C4-2B (cell line): ENCODE data around the gene SPECC1L.

Experiments used
- H3K27ac ChIP-seq: fragments of 450-650 bp; 2 replicates; pipeline ENCODE4 v1.5.1; 2017
- ZFX ChIP-seq: fragments of 450-650 bp; IDR thresholded peaks from 2 replicates; pipeline ENCODE4 v1.6.1; 2017
- TF ChIP-seq, protein P1 (sequence below): fragments of 450-650 bp; conservative IDR thresholded peaks from 2 replicates; pipeline ENCODE4 v1.5.1; 2017; ENCODE audit warnings: mild to moderate bottlenecking

SPECC1L gene

DNA sequence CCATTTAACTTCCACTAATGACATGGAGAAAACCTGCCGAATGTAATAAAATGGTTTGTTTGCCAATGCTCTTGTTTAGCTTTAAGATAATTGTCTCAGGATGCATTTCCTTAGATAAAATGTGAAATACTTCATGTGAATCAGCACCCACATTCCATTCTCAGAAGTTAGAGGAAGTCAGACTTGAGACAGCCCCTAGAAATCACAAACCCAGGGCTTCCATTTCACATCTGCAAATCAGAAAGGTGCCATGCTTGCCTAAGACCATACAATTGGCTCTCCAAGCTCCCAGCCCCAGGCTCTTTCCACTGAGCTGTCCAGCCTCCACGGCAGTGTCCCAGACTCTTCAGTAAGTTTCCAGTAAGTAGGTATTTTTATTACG, 121.2 kb downstream of the SPECC1L start:
- TF ChIP-seq, protein P1, sequence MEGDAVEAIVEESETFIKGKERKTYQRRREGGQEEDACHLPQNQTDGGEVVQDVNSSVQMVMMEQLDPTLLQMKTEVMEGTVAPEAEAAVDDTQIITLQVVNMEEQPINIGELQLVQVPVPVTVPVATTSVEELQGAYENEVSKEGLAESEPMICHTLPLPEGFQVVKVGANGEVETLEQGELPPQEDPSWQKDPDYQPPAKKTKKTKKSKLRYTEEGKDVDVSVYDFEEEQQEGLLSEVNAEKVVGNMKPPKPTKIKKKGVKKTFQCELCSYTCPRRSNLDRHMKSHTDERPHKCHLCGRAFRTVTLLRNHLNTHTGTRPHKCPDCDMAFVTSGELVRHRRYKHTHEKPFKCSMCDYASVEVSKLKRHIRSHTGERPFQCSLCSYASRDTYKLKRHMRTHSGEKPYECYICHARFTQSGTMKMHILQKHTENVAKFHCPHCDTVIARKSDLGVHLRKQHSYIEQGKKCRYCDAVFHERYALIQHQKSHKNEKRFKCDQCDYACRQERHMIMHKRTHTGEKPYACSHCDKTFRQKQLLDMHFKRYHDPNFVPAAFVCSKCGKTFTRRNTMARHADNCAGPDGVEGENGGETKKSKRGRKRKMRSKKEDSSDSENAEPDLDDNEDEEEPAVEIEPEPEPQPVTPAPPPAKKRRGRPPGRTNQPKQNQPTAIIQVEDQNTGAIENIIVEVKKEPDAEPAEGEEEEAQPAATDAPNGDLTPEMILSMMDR = no peak
- TF ChIP-seq ZFX = no peak
- no peak overlapping the region for H3K27ac ChIP-seq

DNA sequence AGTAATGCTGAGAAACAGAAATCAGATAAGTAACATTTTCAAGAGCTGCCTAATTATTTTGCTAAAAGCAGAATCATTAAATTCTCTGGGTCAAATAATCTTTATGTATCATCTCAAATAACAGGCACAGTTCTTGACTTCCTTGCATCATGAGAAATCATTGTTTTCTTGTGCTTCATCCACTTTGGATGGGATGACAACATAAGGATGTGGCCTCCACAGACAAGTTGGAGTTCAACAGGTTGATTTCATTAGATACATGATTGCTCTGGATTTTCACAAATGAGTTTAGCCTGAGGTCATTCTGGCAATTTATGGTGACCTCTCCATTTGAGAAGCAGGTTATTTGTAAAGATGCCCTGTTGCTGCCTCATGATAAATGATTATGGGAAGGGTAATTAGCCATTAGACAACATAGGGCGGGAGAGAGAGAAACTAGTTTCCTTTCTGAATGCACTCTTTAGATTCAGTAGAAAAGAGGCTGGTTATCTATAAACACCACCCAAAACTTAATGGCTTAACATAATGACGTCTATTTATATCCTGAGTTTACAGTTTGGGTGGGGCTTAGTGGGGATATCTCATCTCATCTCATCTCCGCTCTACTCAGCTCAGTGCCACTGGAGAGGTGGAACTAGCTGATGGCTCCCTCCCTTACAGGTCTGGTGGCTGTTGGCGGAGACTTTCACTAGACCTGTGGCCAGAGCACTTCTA, 121.7 kb downstream of the SPECC1L start:
- no peak overlapping the region for H3K27ac ChIP-seq

DNA sequence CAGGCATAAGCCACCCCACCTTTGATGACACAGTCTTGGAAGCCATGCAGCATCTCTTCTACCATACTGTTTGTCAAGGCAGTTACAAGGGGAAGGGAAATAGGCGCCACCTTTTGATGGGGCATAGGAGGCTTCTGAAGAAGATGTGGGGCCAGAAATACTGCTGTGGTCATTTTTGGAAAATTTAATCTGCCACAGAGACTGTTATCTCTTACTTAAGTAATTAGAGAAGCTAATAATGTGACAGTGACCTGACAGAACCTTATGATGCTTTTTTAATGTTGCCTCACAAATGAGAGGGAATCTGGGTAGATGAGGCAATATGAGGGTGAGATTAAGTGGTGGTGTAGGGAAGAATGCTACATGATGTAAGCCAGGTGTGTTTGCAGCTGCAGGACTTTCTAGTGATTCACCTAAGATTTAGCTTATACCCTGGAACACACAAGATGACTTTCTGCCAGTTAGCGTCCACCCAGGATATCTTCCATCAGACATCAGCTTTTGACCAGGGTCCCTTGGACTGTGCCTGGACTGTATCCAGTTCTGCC, 122.5 kb downstream of the SPECC1L start:
- no peak for TF ChIP-seq ZFX
- TF ChIP-seq, protein P1 = no peak
- H3K27ac ChIP-seq = no peak overlapping the region

More for the DNA sequence above, 121.7 kb downstream of the SPECC1L start:
- TF ChIP-seq, protein P1 = no peak
- TF ChIP-seq ZFX = no peak

DNA sequence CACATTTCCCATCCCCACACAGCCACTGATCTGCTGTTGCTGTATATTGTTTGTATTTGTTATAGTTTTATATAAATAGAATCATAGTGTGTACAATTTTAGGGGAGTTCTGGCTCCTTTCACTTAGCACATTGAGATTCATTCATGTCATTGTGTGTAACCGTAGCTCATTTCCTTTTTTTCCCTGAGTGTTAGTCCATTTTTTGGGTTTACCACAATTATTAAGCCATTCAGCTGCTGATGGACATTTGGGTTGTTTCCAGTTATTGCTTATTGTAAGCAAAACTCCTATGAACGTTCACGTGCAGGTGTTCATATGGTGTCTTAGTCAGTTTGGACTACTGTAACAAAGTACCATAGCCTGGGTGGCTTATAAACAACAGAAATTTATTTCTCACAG, 123.2 kb downstream of the SPECC1L start:
- TF ChIP-seq, protein P1 = no peak
- TF ChIP-seq ZFX = no peak
- no peak overlapping the region for H3K27ac ChIP-seq

DNA sequence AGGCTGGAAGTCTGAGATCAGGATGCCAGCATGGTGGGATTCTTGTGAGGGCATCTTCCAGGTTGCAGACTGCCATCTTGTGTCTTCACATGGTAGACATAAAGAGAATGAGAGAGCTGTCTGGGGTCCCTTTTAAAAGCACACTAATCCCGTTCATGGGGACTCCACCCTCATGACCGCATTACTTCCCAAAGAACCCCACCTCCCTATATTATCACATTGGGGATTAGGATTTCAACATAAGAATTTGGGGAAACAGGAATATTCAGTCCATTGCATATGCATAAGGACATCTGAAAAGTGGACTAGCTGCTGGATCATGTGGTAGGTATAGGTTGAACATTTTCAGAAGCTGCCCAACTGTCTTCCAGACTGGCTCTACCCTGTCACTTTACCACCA, 123.6 kb downstream of the SPECC1L start:
- H3K27ac ChIP-seq = no peak overlapping the region
- TF ChIP-seq, protein P1 = no peak
- no peak for TF ChIP-seq ZFX

DNA sequence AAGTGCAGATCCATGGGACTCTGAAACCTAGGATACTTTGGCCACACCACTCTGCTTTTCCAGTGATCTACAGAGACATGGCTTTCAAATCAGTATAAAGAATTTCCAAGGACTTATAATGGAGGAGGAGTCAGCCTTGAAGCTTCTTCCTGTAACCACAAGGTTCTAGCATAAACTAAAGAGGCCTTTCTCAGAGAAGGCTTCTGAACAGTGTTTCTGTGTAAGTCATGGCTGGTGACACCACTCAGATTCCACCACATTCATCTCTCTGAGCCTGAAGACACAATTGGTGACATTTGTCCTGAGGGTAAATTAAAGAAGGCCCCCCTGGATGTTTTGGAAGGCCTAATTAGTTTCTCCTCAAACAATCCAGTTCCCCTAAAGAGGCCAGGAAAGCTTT, 127.8 kb downstream of the SPECC1L start:
- H3K27ac ChIP-seq = no peak overlapping the region
- TF ChIP-seq, protein P1 = no peak
- TF ChIP-seq ZFX = no peak

DNA sequence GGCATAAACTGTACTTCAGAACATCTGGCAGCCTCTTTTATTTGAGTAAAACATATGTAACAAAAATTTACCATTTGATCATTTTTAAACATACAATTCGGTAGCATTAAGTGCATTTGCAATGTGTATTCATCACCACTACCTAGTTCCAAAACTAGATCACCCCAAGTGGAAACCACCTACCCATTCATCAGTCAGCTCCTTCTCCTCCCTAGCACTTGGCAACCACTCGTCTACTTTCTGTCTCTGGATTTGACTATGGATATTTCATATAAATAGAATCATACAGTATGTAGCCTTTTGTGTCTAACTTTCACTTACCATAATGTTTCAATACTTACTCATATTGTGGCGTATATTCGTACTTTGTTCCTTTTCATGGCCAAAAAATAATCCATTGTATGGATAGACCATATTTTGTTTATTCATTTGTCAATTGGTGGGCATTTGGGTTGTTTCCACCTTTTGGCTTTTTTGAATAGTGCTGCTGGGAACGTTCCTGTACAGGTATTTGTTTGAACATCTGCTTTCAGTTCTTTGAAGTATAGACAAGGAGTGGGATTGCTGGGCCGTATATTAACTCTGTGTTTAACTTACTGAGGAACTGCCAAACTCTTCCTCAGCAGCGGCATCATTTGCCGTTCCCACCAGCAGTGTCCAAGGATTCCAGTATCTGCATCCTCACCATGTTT, 129.5 kb downstream of the SPECC1L start:
- H3K27ac ChIP-seq = no peak overlapping the region
- TF ChIP-seq, protein P1 = no peak
- TF ChIP-seq ZFX = no peak
